ENCODE data around the gene BICDL1.

BICDL1 gene

GRCh38 chr12:120101617-120102016 is 112.6 kb downstream of the BICDL1 start:
- Histone ChIP-seq H3K4me1 (ENCODE audit: insufficient read depth, low read length) (peaks cover 9% of the 10 kb centered on the region; the same call in 1 of the 2 replicates), H3K9me3 (ENCODE audit: control insufficient read depth, insufficient read depth, low read length) (no peaks in the 10 kb centered on the region), H3K9ac (ENCODE audit: low read depth, low read length) (no peak overlapping the region), H3K36me3 (ENCODE audit: insufficient read depth, low read length) (peaks cover 6% of the 10 kb centered on the region)

DNA sequence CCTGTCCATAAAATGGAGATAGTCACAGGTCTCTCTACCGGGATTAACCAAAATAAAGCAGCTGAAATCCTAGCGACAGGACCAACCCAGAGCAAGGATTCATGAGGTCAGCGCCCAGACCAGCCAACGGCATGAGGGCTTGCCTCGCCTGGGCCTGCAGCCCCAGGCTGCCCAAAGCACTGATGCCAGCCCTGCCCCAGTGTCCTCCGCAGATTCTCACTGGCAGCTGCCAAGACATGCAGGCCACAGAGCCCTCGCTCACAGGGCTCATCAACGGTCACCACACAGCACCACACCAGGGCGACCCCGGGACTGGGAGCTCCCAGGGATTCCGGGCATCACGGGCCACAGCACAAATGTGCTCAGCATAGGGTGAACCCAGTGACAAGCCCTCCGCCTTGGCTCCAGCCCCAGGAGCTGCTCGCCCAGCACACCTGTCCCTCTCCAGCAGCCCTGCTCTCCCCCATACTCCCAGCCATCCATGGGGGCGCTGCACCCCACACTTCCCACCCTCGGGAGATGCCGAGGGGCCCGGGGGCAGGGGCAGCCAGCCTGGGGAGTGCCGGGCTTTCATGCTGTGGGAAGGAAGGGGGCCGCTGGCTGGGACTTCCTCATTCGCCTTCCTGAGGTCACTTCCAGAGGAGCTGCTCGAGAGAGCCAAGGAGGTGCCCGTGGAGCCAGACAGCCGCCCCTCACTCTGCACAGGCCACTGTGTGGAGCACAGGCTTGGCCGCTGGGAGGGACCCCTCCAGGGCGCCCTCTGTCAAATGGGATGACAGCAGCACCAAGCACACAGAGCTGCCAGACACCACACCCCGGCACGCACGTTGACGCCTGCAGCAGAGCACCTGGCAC is 113.4 kb downstream of the BICDL1 start:
- Histone ChIP-seq H3K9ac (ENCODE audit: low read depth, low read length) (no peak overlapping the region), H3K4me1 (ENCODE audit: insufficient read depth, low read length) (peaks cover 9% of the 10 kb centered on the region; the same call in 1 of the 2 replicates), H3K36me3 (ENCODE audit: insufficient read depth, low read length) (peaks cover 6% of the 10 kb centered on the region), H3K9me3 (ENCODE audit: control insufficient read depth, insufficient read depth, low read length) (no peaks in the 10 kb centered on the region)

DNA sequence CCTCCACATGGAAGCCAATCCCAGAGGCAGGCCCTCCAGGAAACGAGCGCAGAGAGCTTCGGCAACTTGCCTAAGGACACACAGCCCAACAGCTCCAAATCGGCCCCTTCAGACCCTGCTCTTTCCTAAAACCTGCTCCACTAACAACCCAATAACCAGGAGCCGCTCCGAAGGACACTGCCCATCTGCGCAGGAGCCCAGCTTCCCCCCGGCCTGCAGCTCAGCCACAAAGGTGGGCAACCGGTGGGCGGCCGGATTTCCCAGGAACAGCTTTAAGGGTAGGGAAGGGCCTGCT is 114.0 kb downstream of the BICDL1 start:
- Histone ChIP-seq H3K9me3 (ENCODE audit: control insufficient read depth, insufficient read depth, low read length) (no peaks in the 10 kb centered on the region), H3K36me3 (ENCODE audit: insufficient read depth, low read length) (peaks cover 6% of the 10 kb centered on the region), H3K9ac (ENCODE audit: low read depth, low read length) (no peak overlapping the region), H3K4me1 (ENCODE audit: insufficient read depth, low read length) (peaks cover 9% of the 10 kb centered on the region; the same call in 1 of the 2 replicates)

DNA sequence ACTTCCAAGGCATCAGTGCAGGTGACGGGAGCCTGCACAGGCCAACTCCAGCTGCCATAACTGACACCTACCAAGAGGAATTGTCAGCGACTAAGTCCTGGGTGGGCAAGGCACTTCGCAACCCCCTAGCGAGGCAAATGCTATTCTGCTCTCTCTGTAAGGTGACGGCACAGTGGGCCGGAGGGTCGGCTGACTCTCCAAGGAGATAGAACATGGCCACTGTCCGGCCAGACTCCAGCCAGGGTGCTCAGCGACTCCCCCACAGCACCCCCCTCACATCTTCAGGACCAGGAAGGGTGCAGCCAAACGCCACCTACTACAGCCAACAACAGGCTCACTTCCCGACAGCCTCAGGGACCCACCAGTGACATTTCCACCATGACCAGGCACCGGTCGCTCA is 114.3 kb downstream of the BICDL1 start:
- Histone ChIP-seq H3K9me3 (ENCODE audit: control insufficient read depth, insufficient read depth, low read length) (no peaks in the 10 kb centered on the region), H3K9ac (ENCODE audit: low read depth, low read length) (no peak overlapping the region), H3K4me1 (ENCODE audit: insufficient read depth, low read length) (peaks cover 9% of the 10 kb centered on the region; the same call in 1 of the 2 replicates), H3K36me3 (ENCODE audit: insufficient read depth, low read length) (peaks cover 5% of the 10 kb centered on the region)

DNA sequence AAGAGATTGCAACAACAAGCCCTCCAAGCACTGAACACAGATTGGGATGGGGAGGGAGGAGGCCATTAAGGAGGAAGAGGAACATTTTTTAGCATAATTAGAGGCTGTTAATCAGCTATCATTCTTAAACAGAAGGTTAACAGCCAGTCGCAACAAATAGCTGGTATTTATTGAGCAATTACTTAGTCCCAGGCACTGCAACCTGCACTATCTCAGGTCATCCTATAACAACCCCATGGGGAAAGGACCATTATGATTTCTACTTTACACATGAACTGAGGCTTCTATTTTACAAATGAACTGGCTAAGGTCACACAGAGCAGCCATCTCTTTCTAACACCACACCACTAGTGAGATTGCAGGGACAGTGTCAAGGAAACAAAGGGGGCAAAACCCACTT is 117.1 kb downstream of the BICDL1 start:
- no peak overlapping the region for H3K9ac ChIP-seq (ENCODE audit: low read depth, low read length)
- H3K9me3 ChIP-seq (ENCODE audit: control insufficient read depth, insufficient read depth, low read length), result no peaks in the 10 kb centered on the region
- no peaks in the 10 kb centered on the region; the same call in 1 of the 2 replicates for H3K36me3 ChIP-seq (ENCODE audit: insufficient read depth, low read length)
- H3K4me1 ChIP-seq (ENCODE audit: insufficient read depth, low read length), result peaks cover 21% of the 10 kb centered on the region

GRCh38 chr12:120109570-120110267 is 120.7 kb downstream of the BICDL1 start:
- peaks cover 22% of the 10 kb centered on the region for H3K4me1 ChIP-seq (ENCODE audit: insufficient read depth, low read length)
- H3K9ac ChIP-seq (ENCODE audit: low read depth, low read length), result no peak overlapping the region

DNA sequence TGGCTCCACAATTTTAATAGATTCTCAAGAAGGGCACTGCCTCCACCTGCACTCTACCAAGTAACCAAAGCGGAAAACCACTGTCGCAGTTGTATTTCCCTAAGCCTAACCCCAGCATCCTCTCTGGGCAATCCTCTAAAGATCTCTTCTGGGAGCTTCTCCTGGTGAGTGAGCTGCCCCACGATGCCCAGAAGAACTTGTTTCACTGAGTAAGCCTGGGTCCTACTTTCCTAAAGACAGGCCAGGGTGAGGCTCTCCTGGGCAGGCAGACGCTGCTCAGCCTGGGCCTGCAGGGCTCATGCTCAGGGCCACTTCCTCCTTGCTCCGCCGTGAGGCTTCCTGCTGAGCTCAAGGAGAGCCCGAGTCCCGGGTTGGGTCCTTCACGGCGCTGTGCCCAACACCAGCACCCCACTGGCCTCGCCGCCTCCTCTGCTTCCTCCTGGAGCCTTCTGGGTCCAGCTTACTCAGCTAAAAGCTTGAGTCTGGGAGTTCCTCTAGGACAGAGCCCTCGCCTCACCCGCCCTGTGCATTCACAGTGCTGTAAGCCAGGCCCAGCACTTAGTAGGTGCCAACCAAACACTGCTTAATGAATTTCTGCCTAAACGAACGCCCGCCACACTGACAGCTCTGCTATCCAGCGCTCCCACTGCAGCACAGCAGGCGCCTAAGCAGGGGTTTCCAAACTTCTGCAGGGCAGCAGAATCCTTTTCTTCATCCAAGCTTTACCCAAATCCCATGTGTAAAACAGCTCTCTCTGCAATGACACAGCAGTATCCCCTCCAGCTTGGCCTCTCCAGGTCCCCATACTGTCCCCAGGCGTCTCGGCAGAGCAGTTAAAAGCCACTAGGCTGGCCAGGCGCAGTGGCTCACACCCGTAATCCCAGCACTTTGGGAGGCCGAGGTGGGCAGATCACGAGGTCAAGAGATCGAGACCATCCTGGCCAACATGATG is 121.8 kb downstream of the BICDL1 start:
- Histone ChIP-seq H3K36me3 (ENCODE audit: insufficient read depth, low read length) (no peaks in the 10 kb centered on the region), H3K4me1 (ENCODE audit: insufficient read depth, low read length) (peaks cover 20% of the 10 kb centered on the region), H3K9me3 (ENCODE audit: control insufficient read depth, insufficient read depth, low read length) (no peaks in the 10 kb centered on the region), H3K9ac (ENCODE audit: low read depth, low read length) (no peak overlapping the region)

More at GRCh38 chr12:120109570-120110267, 120.7 kb downstream of the BICDL1 start:
- Histone ChIP-seq H3K36me3 (ENCODE audit: insufficient read depth, low read length) (no peaks in the 10 kb centered on the region), H3K9me3 (ENCODE audit: control insufficient read depth, insufficient read depth, low read length) (no peaks in the 10 kb centered on the region)

DNA sequence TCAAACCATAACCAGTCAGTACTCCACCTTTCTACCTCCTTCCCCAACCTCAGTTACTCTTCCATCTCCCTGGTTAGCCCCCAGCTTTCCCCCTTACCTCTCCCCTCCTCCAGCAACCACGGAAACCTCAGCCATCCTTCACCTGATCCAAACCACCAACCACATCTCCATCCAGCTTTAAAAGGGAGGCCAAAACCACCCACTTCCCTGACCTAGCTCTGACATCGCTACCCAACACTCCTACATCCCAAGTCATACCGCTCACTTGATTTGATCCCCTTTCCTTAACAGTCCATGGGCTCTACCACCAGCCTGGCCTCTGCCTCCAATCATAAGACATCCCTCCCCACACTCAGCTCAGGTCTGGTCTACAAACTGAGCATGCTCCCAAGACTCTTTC is 126.0 kb downstream of the BICDL1 start:
- Histone ChIP-seq H3K4me1 (ENCODE audit: insufficient read depth, low read length) (peaks cover 18% of the 10 kb centered on the region), H3K9ac (ENCODE audit: low read depth, low read length) (no peak overlapping the region)

DNA sequence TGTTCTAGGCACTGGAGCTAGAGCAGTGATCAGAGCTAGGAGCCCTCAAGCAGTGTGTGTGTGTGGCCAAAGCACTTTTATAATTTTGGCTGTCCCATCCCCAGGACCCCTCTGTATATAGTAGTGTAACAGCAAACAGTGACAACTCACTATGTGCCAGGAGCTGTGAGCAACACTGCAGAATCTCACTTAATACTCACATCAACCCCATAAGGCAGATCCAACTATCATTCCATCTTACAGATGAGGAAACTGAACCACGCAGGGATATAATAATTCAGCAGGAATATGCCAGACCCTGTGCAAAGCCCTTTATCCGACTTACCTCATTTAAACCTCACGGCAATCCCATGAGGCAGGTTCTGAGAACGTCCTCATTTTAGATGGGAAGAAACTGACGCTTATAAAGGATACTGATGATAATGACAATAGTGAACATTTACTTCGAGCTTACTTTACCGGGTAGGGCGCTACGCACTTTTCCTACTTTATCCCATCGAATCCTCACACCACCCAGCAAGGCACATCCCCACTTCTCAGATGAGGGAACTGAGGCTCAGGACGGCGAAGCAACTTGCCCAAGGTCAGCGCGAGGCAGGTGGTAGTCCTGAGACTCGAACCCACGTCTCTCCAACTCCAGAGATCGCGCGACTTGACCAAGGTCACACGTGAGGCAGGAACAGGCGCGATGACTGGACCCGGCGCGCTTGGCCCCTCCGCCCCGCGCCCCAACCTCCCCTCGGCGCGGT is 126.8 kb downstream of the BICDL1 start:
- H3K9me3 ChIP-seq (ENCODE audit: control insufficient read depth, insufficient read depth, low read length), result no peaks in the 10 kb centered on the region
- H3K4me1 ChIP-seq (ENCODE audit: insufficient read depth, low read length), result peaks cover 12% of the 10 kb centered on the region
- no peaks in the 10 kb centered on the region for H3K36me3 ChIP-seq (ENCODE audit: insufficient read depth, low read length)
- peak overlapping the region; percentile 61 for H3K9ac ChIP-seq (ENCODE audit: low read depth, low read length)

More for the DNA sequence above, 126.0 kb downstream of the BICDL1 start:
- Histone ChIP-seq H3K9me3 (ENCODE audit: control insufficient read depth, insufficient read depth, low read length) (no peaks in the 10 kb centered on the region), H3K36me3 (ENCODE audit: insufficient read depth, low read length) (no peaks in the 10 kb centered on the region)

- no peaks in the 10 kb centered on the region for H3K36me3 ChIP-seq (ENCODE audit: insufficient read depth, low read length)
- peaks cover 8% of the 10 kb centered on the region for H3K4me1 ChIP-seq (ENCODE audit: insufficient read depth, low read length)
- peak within 1 kb of the TSS; percentile 88 for H3K9ac ChIP-seq (ENCODE audit: low read depth, low read length)
- H3K9me3 ChIP-seq (ENCODE audit: control insufficient read depth, insufficient read depth, low read length), result no peaks in the 10 kb centered on the region
Observed at GRCh38 chr12:120116441-120116791, 127.4 kb downstream of the BICDL1 start, which contains the start of gene RAB35. Gene RAB35, minus strand, starts transcription at chr12:120116753. Its CDS starts 103 bp downstream, at chr12:120116650.

DNA sequence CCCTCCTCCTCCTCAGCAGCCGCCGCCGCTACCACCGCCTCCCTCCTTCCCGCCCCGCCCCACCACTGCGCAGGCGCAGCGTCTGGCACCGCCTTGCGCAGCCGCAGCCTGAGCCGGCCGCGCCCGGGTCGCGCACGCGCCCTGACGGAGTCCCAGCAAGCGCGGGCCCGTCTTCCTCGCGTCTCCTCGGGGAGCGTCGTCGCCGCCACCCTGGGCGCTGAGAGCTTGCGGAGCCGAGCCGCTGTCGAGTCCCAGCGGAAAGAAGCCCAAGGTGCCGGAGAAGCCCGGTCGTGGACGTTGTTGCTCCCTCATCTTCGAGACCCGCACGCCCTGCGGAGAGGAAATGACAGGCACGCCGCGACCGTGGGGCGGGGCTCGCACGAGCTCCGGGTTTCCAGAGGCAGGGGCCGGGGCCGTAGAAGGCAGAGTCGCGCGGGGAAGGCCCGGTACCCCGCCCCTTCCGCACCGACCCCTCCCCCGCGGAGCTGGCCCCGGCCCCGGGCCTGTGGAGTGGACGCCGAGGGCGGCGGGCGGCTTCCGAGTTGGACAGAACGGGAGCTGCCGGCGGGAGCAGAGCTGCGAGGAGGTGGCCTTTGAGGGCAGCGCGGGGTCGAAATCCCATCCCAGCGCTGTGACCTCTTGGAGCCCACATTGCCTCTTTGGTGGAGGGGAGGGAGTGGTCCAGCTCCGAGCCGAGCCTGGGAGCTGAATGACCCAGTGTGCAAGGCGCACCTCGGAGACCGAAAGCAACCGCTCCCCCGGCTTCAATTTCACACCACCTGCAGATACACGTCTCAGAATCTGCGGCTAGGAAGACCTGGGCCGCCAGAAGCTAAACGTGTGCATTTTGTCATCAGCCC is 128.0 kb downstream of the BICDL1 start:
- peaks cover 8% of the 10 kb centered on the region for H3K4me1 ChIP-seq (ENCODE audit: insufficient read depth, low read length)

DNA sequence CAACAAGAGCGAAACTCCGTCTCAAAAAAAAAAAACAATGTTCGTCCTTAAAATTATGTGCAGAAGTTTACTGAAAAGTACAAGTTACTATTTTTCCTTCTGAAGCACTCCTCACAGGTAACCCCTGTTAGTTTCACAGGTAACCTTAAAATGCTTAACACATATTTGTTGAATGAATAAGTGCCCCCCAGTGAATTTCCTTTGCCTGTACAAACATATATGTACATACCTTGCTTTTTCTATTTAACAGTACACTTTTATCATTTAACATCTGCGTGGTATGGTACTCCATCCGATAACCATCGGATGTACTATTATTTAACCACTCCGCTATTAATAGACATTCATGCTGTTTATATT is 128.9 kb downstream of the BICDL1 start:
- Histone ChIP-seq H3K4me1 (ENCODE audit: insufficient read depth, low read length) (peaks cover 8% of the 10 kb centered on the region), H3K36me3 (ENCODE audit: insufficient read depth, low read length) (no peaks in the 10 kb centered on the region), H3K9ac (ENCODE audit: low read depth, low read length) (peak overlapping the region; percentile 88), H3K9me3 (ENCODE audit: control insufficient read depth, insufficient read depth, low read length) (no peaks in the 10 kb centered on the region)

More for the DNA sequence above, 128.0 kb downstream of the BICDL1 start:
- no peaks in the 10 kb centered on the region for H3K9me3 ChIP-seq (ENCODE audit: control insufficient read depth, insufficient read depth, low read length)
- peak overlapping the region; percentile 88 for H3K9ac ChIP-seq (ENCODE audit: low read depth, low read length)
- H3K36me3 ChIP-seq (ENCODE audit: insufficient read depth, low read length), result no peaks in the 10 kb centered on the region

All from ES-I3 (cell line).